Peyer's patch (tissue), 4 donors: Measurements from ENCODE around the gene TCTN1. TPM values are rescaled to one million over a fixed set of nuclear protein-coding genes. Genes with fewer than 3 reads are reported as not detected.
"Not testable (repeated sequence)": the region's sequence is repeated elsewhere in the genome, so short reads cannot be mapped to it uniquely, and the experiment has no call there.

ENCODE experiments used
- DNase-seq, 3 donors: peaks; one replicate each; pipeline ENCODE4 v3.0.0-alpha.2; 2017 to 2019
- H3K27ac ChIP-seq, 4 donors: fragments of 200-600 bp; sonication (generic); one replicate each; pipeline ENCODE4 v1.5.1; 2016 to 2019
- H3K27me3 ChIP-seq, 2 donors: fragments of 200-600 bp; sonication (generic); one replicate each; pipeline ENCODE4 v1.5.1; 2019
- H3K36me3 ChIP-seq, 3 donors: fragments of 200-600 bp; sonication (generic); one replicate each; pipeline ENCODE4 v1.5.1; 2016 to 2019
- H3K4me1 ChIP-seq, 4 donors: fragments of 200-600 bp; sonication (generic); one replicate each; pipeline ENCODE4 v1.5.1; 2016 to 2019
- H3K4me3 ChIP-seq, 4 donors: fragments of 200-600 bp; sonication (generic); 1 replicate in 3 of 4; 2 replicates in 1 of 4; pipeline ENCODE4 v1.5.1; 2016 to 2019; ENCODE audit warnings: mild to moderate bottlenecking in 1 of 4
- H3K9me3 ChIP-seq, 4 donors: fragments of 200-600 bp; sonication (generic); one replicate each; pipeline ENCODE4 v1.5.1; 2016 to 2019; ENCODE audit warnings: mild to moderate bottlenecking in 1 of 4
- POLR2A ChIP-seq, 2 donors: fragments of 450-650 bp; IDR thresholded peaks; one replicate each; pipeline ENCODE4 v1.5.1; 2017; ENCODE audit warnings: antibody characterized with exemption in 2 of 2, mild to moderate bottlenecking in 2 of 2, moderate library complexity in 2 of 2
- total RNA-seq, 4 donors: library from RNA; depleted of rRNA; stranded (reverse); fragments of >200 nt; gene quantifications; one replicate each; pipeline ENCODE4 v1.1.0, GENCODE V29; 2016
- TF ChIP-seq, protein P1 (sequence below), 6 experiments: fragments of 450-650 bp in 4 of 6; fragments of 200-600 bp in 2 of 6; sonication (generic) in 1 of 6; IDR thresholded peaks; one replicate each; pipeline ENCODE4 v1.5.1; 2017 to 2019; ENCODE audit warnings: antibody characterized with exemption in 6 of 6, mild to moderate bottlenecking in 3 of 6, moderate library complexity in 1 of 6

Gene TCTN1
- total RNA-seq, 4 donors from 2014 or later, result 9.1 to 53.6 (median 9.7) TPM

DNA sequence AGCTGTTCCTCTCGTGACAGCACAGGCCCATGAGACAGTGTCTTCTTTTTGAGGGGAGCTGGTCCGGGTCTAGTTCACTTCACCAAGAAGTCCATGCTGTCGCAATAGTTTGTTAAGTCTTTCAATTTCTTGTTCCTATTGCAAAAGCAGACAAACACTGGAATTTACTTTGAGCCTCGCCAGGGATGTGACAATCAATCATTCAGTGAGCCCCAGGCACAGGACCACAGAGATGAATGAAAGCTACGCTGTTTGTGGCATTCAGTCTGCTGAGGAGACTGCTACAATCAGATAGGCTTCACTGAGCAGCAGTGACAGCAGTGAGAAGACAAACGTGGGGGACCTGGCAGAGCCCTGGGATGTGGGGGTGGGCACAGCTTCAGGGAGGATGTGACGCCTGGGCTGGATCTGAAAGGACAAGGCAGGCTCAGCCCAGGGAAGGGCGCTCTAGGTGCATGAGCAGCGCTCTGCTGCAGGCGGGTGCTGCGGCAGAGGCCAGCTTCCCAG, 35.5 kb downstream of the TCTN1 start:
- Histone ChIP-seq H3K36me3 (no peaks in the 10 kb centered on the region), H3K4me1 (peaks cover 0 to 4% (median 0%) of the 10 kb centered on the region in 4 donors)

DNA sequence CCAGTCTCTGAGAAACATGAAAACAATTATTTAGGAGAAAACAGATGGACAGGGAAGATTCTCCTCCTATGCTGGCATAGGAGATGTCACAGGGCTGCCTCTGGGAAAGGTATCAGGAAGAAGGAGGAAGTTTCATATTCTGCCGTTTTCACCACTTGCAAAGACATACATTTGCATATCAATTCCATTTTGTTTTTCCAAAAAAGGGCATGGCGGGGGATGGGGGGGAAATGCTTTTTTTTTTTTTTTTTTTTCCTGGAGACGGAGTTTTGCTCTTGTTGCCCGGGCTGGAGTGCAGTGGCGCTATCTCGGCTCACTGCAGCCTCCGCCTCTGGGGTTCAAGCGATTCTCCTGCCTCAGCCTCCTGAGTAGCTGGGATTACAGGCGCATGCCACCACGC, 40.3 kb downstream of the TCTN1 start:
- H3K27ac ChIP-seq, DNase-seq, H3K4me1 ChIP-seq, H3K36me3 ChIP-seq, H3K9me3 ChIP-seq, H3K4me3 ChIP-seq, H3K27me3 ChIP-seq: not testable (repeated sequence)

More for the DNA sequence above, 35.5 kb downstream of the TCTN1 start:
- Histone ChIP-seq H3K27me3 (no peaks in the 10 kb centered on the region), H3K4me3 (no peak overlapping the region), H3K27ac (peak overlapping the region in 1 of 4 donors; percentile 76), H3K9me3 (no peaks in the 10 kb centered on the region)
- TF ChIP-seq, protein P1, sequence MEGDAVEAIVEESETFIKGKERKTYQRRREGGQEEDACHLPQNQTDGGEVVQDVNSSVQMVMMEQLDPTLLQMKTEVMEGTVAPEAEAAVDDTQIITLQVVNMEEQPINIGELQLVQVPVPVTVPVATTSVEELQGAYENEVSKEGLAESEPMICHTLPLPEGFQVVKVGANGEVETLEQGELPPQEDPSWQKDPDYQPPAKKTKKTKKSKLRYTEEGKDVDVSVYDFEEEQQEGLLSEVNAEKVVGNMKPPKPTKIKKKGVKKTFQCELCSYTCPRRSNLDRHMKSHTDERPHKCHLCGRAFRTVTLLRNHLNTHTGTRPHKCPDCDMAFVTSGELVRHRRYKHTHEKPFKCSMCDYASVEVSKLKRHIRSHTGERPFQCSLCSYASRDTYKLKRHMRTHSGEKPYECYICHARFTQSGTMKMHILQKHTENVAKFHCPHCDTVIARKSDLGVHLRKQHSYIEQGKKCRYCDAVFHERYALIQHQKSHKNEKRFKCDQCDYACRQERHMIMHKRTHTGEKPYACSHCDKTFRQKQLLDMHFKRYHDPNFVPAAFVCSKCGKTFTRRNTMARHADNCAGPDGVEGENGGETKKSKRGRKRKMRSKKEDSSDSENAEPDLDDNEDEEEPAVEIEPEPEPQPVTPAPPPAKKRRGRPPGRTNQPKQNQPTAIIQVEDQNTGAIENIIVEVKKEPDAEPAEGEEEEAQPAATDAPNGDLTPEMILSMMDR (IDR thresholded peaks at IDR 0.05), result no peak
- TF ChIP-seq POLR2A (IDR thresholded peaks at IDR 0.05), result no peak
- DNase-seq, result peak in 2 of 3 donors; percentile 48 to 54

DNA sequence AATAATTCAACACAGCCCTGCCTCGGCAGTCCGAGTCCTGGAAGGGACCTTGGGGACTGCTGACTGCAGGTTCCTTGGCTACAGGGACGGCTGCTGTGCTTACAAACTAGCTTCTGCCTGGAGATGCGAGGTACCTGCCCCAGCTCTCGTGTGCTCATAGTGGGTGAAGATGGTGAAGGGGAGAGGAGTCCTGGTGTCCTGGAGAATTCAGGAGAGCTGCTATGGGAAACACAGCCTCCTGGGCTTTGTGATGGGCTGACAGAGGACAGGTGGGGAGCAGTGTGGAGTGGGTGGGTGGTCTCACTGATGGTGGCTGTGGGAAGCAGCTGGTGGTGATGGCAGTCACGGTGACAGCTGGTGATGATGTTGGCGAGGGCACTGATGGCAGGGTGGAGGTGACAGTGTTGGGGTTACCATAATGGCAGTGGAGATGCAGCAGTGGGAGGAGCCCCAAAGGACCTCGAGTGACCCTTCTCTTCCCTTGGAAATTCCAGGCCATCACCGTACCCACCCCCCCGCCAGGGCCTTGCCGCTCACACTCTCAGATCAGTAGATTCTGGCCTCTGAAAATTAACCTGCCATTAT, 42.2 kb downstream of the TCTN1 start:
- no peak for DNase-seq
- Histone ChIP-seq H3K27me3 (no peaks in the 10 kb centered on the region), H3K27ac (no peak overlapping the region), H3K9me3 (no peaks in the 10 kb centered on the region), H3K4me3 (no peak overlapping the region), H3K4me1 (no peaks in the 10 kb centered on the region), H3K36me3 (no peaks in the 10 kb centered on the region)
- TF ChIP-seq, protein P1 (IDR thresholded peaks at IDR 0.05), result no peak
- TF ChIP-seq POLR2A (IDR thresholded peaks at IDR 0.05), result no peak

DNA sequence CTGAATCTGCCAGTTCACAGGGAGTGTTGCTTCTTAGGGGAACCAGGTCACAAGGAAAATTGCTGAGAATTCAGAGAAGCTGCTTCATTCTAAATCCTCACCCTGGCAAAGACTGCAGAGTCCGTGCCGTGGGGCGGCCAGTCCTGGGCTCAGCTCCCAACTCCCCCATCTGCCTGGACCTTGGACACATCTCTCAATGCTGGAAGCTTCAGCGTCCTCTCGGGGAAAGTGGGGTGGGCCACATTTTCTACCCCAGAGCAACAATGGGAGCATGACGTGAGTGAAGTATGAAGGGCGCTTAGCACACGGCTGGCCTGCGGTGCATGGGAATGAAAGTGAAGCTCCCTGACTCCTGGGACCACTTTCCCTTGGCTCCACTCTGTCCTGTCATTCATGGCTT, 43.8 kb downstream of the TCTN1 start:
- Histone ChIP-seq H3K4me3 (no peak overlapping the region), H3K27ac (peak overlapping the region in 1 of 4 donors; percentile 3), H3K9me3 (no peaks in the 10 kb centered on the region), H3K4me1 (peaks cover 0 to 5% (median 0%) of the 10 kb centered on the region in 4 donors), H3K36me3 (no peaks in the 10 kb centered on the region), H3K27me3 (no peaks in the 10 kb centered on the region)
- TF ChIP-seq, protein P1 (IDR thresholded peaks at IDR 0.05), result no peak
- no peak for TF ChIP-seq POLR2A (IDR thresholded peaks at IDR 0.05)
- no peak for DNase-seq

DNA sequence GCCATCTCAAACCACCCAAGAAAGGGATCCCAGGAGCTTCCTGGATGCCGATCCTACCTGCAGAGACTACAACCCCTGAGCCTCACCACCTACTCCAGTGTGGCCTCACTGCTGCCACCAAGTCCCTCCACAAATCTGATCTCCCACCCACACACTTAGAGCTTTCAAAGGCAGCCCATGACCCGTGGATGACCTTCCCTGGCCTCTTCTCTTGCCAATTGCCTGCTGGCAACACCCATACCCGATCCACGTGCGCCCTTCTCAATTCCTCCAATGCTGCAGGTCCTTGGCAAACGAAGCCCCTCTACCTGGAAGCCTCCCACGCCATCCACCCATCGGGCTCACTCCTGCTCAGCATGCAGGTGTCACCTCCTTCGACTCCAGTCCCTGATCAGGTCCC, 44.3 kb downstream of the TCTN1 start:
- Histone ChIP-seq H3K27me3 (no peaks in the 10 kb centered on the region), H3K27ac (peak overlapping the region in 1 of 4 donors; percentile 3), H3K4me1 (peaks cover 0 to 5% (median 0%) of the 10 kb centered on the region in 4 donors), H3K4me3 (no peak overlapping the region), H3K9me3 (no peaks in the 10 kb centered on the region), H3K36me3 (no peaks in the 10 kb centered on the region)
- DNase-seq, result no peak
- TF ChIP-seq POLR2A (IDR thresholded peaks at IDR 0.05), result no peak
- TF ChIP-seq, protein P1 (IDR thresholded peaks at IDR 0.05), result no peak

DNA sequence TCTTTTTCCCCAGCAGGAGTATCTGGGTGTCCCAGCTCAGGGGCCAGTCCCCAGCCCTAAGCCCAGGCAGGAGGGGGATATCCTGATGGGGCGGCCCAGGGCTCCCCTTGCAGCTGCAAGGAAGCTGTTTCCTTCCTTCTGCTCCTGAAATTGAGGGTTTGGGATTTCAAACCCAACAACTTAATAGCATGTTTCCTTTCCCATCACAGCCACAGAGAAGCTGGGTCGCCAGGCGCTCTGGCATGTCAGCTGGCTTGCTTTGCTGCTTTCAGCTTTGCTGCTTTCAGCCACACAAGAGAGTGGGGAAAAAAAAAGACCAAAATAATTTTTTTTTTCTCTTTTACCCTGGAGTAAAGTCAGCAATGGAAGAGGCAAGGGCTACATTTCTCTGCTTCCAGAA, 44.9 kb downstream of the TCTN1 start:
- H3K4me3 ChIP-seq, result no peak overlapping the region
- no peaks in the 10 kb centered on the region for H3K27me3 ChIP-seq
- no peak for DNase-seq
- H3K36me3 ChIP-seq, result no peaks in the 10 kb centered on the region
- H3K9me3 ChIP-seq, result no peaks in the 10 kb centered on the region
- H3K4me1 ChIP-seq, result peaks cover 0 to 5% (median 0%) of the 10 kb centered on the region in 4 donors
- TF ChIP-seq, protein P1 (IDR thresholded peaks at IDR 0.05), result no peak
- TF ChIP-seq POLR2A (IDR thresholded peaks at IDR 0.05), result no peak
- peak overlapping the region in 1 of 4 donors; percentile 53 for H3K27ac ChIP-seq
